GM12878 (cell line): ENCODE data around the gene COL19A1. TPM values are rescaled to one million over a fixed set of nuclear protein-coding genes. Genes with fewer than 3 reads are reported as not detected.

ENCODE experiments used
- BACH1 ChIP-seq: fragments of 450-650 bp; IDR thresholded peaks from 2 replicates; pipeline ENCODE4 v1.6.1; 2017; ENCODE audit warnings: mild to moderate bottlenecking, borderline replicate concordance
- CTCF ChIP-seq, 3 experiments: IDR thresholded peaks in 2 of 3; conservative IDR thresholded peaks in 1 of 3; 2 replicates each; pipeline ENCODE4 v1.5.1; 2011; ENCODE audit warnings: low read depth in 3 of 3, low read length in 3 of 3, mild to moderate bottlenecking in 3 of 3, control low read depth in 2 of 3, moderate library complexity in 2 of 3, inconsistent platforms in 1 of 3, mixed read lengths in 1 of 3; ENCODE audit not compliant: control insufficient read depth in 2 of 3, insufficient read depth in 1 of 3; ENCODE audit errors: extremely low read depth in 1 of 3
- ZBTB4 ChIP-seq: fragments of 450-650 bp; formaldehyde crosslinking; IDR thresholded peaks from 2 replicates; pipeline ENCODE4 v1.4.0; 2022; ENCODE audit warnings: mild to moderate bottlenecking, moderate library complexity
- polyA plus RNA-seq, 11 experiments: library from polyadenylated mRNA; depleted of rRNA in 4 of 11; unstranded in 6 of 11; stranded (reverse) in 5 of 11; fragments of >200 nt; fragmentation: Nextera tagmentation in 4 of 11; fragmentation: Illumina TruSeq in 1 of 11; extraction: Ambion mirVana in 4 of 11; extraction: Trizol in 1 of 11; gene quantifications; 1 replicate in 1 of 11; 2 replicates in 10 of 11; pipeline versions ENCODE4 v1.2.1 to v1.2.3, GENCODE V29; 2011 to 2016; ENCODE audit warnings: inconsistent platforms in 2 of 11, missing spikeins in 2 of 11, low read depth in 1 of 11
- total RNA-seq, 4 experiments: library from RNA; depleted of rRNA in 3 of 4; stranded (reverse); fragments of >200 nt in 3 of 4; fragmentation: Illumina TruSeq in 1 of 4; extraction: Trizol in 1 of 4; gene quantifications; 2 replicates each; pipeline versions ENCODE4 v1.2.1 to v1.2.3, GENCODE V29; 2013 to 2021

COL19A1 gene
- total and polyA plus RNA-seq, 10 of the 15 experiments (the other 5 are each of a cell fraction or from before 2014, with no cell fraction given), result 1.1 to 13.5 (median 4.1) TPM

DNA sequence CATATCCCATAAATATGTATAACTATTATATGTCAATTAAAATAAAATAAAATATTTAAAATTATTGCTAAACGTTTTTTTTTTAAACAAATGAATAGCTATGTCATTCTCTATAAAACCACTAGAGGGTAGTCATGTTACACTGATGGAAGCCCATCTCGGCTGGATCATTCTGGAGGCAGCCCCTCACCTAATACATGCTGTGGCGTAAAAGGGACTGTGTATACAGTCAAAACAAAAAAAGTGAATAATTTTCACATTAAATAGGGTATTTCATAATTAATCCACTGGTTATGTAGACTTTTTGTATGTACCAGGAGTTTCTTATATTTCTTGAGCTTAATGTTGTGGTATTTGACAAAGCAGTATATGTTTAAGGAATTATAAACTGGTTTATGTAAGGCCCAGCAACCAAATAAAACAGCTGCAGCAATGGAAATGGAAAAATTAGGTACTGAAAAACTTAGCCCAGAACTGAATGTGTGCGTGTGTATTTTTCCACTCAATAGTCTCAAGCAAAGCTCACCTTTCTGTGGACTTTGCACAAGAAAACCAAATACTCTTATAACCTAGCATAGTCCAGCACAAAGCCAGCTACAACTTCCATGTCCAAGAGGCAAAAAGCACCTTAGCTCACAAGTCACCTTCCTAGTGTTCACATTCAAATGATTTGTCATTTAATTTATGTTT lies 354.8 kb downstream of the COL19A1 start (continued):
- TF ChIP-seq ZBTB4 (CRISPR knock-in tag), result no peak
- TF ChIP-seq BACH1, result no peak
- TF ChIP-seq CTCF (IDR thresholded peaks at IDR 0.05 in 2 of 3, conservative IDR thresholded peaks at IDR 0.05 in 1 of 3; ENCODE audit: control insufficient read depth in 2 of 3, extremely low read depth in 1 of 3, insufficient read depth in 1 of 3, low read depth in 3 of 3, low read length in 3 of 3), result peak; percentile 59 to 66 (median 61)
